HG02870 (cell line): Measurements from ENCODE around the gene A3GALT2.
"Not testable (repeated sequence)": the region's sequence is repeated elsewhere in the genome, so short reads cannot be mapped to it uniquely, and the experiment has no call there.

Experiments used
- ATAC-seq: cut with Tn5 transposase; IDR thresholded peaks from one replicate; pipeline ENCODE4 v1.9.1; 2021; ENCODE audit warnings: mild to moderate bottlenecking, moderate library complexity; ENCODE audit not compliant: unreplicated experiment

Gene A3GALT2

DNA sequence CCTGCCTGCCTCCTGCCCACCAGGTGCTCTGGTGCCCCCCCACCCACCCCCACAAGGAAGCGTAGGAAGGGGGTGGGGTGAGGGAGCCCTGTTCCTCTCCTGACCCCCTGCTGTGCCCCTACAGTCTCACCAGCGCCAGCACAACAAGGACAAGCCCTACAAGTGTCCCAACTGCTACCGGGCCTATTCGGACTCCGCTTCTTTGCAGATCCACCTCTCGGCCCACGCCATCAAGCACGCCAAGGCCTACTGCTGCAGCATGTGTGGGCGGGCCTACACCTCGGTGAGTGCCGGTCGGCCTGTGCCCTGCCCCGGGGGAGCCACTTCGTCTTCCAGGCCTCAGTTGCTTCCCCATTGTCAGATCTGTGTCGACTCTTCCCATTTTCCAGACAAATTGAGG is 25.9 kb downstream of the A3GALT2 start:
- ATAC-seq, result no peak

DNA sequence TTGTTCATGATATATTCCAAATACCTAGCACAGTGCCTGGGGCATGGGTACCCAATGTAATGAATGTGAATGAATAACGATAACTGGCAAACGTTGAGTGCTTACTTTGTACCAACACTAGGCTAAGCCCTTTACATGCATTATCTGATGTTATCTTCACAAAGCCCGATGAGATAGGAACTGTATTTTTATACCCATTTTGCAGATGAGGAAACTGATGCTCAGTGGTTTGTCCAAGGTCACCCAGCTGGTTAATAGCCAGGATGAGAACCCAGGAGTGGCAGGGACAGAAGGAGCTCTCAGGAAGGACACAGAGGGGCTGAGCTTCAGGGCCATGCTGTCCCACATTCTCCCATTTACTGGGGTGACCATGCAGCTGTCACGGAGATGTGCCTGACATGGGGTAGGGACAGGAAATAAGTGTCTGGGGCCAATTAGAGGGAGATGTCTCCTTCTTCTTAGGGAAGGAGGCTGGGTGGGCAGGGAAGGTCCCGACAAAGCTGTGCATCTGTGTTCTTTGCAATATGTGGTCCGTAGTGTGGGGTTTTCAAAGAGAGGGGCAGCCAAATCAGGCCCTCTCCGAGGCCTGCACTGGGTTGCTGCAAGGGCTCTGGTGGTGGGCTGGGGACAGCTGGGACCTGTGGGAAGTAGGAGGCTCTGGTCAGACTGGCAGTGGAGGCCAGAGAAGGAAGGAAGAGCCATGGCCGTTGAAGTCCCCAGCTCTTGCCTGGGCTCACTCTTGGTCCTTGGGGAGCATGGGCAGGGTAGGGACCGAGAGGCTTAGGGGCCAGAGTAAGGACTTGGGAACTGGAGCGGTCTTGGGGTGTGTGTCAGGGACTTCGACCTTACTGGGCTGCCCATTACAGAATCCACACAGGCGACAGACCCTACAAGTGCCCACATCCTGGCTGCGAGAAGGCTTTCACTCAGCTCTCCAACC is 26.6 kb downstream of the A3GALT2 start:
- ATAC-seq, result no peak

DNA sequence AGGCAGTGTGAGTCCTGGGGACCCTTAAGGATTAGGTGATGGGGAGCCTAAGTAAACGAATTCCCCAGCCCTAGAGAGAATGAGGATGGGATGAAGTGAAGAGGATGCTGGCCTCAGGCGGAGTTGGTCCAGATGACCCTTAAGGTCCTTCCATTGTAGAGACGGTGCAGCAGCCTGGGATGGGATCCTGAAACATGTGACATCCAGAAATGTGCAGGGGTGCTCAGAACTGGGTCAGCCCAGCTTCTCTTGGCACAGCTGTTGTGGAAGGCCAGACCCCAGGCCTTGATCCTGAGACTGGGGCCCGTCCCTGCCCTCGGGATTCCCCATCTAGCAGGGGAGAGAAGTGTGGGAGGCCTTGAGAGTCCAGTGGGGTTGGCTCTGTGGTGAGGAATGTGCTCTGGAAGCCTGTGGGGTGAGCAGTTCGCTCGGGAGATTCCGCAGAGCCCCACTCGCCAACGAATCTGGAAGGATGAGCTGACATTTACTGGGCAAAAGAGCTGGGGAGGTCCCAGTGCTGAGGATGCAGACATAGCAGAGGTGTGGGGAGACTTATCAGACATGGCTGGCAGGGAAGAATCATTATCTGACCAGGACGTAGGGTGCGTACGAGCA is 28.1 kb downstream of the A3GALT2 start:
- no peak for ATAC-seq

DNA sequence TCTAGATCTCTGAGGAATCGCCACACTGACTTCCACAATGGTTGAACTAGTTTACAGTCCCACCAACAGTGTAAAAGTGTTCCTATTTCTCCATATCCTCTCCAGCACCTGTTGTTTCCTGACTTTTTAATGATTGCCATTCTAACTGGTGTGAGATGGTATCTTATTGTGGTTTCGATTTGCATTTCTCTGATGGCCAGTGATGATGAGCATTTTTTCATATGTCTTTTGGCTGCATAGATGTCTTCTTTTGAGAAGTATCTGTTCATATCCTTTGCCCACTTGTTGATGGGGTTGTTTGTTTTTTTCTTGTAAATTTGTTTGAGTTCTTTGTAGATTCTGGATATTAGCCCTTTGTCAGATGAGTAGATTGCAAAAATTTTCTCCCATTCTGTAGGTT is 30.3 kb downstream of the A3GALT2 start:
- ATAC-seq, result not testable (repeated sequence)

DNA sequence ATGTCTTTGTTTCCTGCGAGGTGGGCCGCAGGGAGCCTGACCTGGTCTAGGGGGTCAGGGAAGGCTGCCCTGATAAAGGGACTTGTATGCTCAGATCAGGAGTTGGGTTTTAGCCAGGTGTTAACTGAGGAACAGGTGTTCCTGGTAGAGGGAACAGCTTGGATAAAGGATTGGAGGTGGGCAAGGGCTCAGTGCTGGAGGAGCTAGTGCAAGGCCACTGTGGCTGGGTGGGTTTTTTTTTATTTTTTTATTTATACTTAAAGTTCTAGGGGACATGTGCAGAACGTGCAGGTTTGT is 31.1 kb downstream of the A3GALT2 start:
- no peak for ATAC-seq

DNA sequence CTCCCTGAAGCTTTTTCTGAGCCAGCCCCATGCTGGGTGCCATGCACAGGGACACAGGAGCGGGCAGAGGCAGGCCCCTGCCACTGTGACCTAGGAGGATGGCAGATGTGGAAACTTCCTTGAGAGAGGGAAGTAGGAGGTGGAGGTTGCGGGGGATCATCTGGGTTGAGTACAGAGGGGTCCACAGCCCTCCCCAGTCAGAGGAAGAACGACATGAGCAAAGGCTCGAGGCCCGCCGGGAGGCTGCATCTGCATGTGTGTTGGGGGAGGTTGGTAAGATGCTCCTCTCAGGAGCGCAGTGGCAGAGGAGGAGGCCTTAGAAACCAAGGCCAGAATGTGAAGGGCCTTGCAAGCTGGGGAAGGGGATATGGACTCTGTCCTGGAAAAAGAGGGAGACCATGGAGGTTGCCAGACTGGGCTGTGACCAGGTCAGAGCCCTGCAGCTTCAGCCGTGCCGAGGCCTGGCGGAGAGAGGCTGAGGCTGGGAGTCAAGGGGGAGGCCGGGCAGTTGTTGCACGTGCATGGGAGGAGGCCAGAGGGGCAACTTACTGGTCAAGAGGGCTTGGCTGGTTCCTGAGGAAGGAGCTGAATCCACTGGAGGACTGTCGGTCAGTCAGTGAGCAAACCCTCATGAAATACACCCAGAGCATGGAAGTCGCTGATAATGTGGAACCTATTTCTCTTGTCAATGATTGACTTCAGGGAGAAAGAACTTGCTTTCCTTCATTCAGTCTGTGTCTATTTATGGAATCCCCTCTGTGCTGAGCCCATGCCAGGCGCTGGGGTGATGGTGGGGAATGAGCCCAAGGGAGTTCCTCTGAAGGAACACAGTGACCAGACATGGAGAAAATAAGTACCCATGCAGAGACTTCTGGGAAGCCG is 31.7 kb downstream of the A3GALT2 start:
- ATAC-seq, result no peak

DNA sequence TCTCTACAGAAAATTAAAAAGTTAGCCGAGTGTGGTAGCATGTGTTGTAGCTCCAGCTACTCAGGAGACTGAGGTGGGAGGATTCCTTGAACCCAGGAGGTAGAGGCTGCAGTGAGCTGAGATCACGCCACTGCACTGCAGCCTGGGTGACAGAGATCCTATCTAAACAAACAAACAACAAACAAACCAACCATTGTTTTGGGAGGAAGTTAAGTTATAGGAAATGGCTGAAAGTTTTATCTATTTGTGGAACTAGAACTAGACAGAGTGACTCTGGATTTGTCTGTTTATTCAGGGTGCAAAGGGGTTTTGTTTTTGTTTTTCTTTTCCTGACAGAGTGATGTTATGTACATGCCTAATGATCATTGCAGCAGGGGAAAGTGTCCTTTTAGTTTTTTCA is 33.6 kb downstream of the A3GALT2 start:
- ATAC-seq, result no peak

DNA sequence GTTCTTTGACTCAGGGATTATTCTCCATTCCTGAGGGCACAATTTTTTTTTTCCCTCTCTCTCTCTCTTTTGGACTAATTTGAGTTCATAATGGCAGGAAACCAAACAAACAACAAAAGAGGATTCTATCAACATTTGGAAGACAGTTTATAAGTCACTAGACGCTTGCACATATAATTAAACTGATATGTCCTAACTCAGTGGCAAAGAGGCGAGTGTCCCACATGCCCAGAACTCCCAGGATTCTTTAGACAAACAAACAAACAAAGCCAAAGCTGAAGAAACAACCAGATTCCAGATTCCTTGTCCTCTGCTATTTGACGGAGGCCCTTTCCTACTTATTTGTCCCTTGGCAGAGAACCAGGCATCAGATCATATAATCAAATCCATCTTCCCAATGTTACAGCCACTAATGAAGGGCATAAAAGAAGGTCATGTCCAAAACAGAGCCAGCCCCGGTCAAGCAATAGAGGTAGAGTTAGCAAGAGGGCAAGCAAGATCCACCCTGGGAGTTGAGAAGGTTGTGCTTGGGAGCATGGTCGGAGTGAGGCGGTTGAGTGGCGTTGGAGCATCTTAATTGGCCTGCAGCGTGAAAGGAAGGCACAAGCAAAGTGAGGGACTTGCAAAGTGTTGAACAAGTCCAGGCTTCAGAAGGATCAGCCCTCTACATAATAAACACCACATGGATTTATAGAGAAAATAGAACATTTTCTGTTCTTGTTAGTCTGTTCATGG is 34.3 kb downstream of the A3GALT2 start:
- ATAC-seq, result no peak

DNA sequence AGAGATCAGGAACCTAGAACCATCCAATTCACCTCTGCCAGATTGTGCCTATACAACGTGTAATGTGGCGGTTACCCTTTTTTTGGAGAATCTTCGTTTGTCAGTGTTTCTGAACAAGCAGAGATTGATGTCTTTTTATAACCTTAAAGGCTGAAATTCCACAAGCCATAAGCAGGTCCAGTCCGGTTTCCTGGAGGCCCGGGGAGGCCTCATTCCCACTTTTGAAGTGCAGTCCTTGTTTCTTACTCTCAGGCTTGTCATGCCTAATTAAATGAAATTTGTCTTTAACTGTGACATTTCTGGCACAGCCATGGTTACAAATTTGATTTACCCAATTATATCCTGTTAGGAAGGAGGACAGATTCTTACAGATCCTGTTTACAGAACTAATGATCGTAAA is 36.8 kb downstream of the A3GALT2 start:
- ATAC-seq, result no peak

DNA sequence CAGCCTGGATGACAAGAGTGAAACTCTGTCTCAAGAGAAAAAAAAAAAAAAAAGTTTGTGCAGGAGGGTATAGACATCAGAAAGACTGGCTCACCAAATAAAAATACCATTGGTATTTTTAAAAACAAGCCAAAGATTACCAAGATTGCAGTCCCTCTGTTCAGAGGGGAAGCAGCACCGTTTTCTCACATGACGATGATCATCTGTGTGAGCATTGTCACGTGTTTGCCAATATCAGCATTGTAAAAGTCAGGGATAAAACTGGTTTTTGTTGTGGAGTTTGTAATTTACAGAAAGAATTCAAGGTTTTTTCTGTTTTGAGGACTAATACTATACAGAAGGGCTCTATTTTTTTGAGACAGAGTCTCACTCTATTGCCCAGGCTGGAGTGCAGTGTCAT is 38.1 kb downstream of the A3GALT2 start:
- no peak for ATAC-seq

DNA sequence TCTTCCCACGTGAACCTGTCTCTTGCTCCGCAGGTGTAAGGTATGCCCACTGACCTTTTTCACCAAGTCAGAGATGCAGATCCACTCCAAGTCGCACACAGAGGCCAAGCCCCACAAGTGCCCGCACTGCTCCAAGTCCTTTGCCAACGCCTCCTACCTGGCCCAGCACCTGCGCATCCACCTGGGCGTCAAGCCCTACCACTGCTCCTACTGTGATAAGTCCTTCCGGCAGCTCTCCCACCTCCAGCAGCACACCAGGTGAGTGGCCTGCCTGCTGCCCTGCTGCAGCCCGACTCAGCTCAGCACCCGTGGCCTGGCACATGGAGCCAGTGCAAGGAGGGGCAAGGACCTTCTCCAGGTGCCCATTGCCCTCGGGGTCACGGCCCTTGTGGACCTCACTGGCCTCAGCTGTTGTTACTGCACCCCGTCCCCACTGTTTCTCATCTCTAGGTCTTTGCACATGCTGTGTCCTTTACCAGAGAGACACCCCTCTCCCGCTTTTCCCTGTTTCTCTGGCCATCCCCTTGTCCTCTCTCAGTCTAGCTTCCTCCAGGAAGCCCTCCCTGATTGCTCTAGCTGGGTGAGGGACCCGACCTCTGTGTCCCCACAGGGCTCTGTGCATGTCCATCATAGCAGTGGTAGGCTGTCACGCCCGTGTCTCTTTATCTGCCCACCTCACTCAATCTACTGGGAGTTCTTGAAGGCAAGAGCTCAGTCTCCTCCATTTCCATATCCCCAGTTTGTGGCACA is 39.2 kb downstream of the A3GALT2 start:
- no peak for ATAC-seq

DNA sequence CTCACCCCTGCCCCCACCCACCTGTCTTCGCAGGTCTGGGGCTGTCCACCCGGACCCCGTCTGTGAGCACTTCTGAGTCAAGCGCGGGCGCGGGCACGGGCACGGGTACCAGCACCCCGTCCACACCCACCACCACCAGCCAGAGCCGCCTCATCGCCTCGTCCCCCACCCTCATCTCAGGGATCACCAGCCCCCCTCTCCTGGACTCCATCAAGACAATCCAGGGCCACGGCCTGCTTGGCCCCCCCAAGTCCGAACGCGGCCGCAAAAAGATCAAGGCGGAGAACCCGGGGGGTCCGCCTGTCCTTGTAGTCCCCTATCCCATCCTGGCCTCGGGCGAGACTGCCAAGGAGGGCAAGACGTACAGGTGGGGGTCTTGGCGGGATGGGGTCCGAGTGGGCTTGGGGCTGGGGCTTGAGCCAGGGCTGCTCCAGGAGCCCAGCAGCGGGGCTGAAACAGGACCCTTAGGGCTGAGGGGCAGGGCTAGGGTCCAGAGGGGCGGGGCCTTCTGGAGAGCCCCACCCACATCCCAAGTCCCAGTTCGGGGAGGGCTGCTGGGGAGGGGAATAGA is 40.7 kb downstream of the A3GALT2 start:
- ATAC-seq, result no peak

DNA sequence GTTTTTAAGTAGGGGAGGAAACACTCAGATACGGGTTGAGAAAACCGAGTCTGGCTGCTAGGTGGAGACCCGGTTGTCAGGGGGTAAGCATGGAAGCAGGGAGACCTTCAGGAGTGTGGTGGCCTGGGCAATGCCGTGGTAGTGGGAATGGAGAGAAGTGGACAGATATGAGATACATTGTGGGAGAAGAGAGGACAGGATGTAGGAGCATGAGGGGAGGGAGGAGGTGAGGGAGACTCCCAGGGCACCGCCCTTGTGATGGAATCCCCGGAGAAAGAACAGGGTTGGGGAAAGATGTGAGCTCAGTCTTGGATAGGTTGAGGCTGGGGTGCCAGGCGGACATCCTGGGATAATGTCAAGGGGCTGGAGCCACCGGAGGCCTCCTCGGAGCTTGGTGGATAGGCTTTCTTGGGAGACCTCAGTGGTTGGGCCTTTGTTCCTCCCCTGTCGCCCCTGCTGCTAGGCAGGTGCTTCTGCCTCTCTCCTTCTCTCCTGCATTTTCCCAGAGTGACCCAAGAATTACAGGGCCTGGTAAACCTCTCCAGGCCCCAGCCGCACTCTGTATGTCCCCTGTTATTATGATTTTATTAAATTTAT is 43.3 kb downstream of the A3GALT2 start:
- ATAC-seq, result no peak

DNA sequence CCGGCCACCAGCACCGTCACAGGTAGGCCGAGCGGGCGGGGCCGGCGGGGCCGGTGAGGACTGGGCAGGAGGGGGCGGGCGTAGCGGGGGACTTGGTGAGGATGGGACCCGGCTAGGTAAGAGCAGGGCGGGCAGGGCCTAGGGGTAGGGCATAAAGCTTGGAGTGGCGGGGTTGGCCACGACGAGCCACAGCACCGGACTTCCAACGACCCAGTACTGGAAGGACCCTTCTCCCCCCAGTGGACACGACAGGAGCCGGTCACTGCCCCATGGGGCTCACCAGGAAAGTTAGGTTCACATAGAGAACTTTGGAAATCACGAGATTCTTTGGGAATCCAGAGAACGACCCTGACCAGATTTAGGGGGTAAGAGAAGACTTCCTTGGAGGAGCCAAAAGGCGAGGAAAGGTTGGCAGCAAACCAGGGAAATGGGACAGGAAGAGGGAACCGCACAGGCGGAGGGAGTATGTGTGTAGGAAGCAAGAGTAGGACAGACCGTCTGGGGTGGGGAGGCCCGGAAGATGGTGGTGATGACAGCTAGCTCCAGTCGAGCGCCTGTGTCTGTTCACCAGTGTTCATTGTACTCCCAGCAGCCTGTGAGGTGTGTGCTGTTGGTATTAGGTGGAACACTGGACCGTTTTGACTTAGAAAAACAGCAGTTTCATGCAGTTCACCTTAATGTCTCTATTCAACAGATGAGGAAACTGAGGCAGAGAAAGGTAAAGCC is 44.2 kb downstream of the A3GALT2 start:
- ATAC-seq, result no peak

DNA sequence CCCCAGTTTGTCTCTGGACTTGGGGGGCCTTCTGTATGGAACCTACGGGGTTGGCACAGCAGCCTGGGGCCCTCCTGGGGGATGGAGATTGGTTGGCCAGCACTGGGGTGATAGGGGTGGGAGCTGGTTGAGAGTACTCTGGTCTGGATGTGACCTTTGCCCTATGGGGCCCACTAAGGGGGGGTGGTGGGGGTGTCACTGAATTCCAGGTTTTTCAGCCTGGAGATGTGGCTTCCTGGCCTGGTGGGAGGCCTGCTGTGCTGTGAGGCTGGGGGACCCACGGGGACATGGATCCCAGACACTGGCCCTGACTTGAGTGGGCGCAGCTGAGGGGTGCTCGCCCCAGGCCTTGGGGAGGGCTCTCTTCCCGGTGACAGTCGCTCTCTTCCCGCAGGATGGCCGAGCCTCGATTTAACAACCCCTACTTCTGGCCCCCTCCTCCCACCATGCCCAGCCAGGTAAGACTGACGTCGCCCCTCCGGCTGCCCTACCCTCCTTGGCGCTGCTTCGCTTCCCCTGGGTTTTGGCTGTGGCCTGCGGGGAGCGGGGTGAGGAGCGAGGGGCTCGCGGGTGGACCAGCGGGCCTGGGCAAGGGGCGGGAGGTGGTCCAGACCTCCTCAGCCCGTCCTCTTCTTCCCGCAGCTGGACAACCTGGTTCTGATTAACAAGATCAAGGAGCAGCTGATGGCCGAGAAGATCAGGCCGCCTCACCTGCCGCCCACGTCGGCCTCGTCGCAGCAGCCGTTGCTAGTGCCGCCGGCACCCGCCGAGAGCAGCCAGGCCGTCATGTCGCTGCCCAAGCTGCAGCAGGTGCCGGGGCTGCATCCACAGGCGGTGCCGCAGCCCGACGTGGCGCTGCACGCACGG is 45.0 kb downstream of the A3GALT2 start:
- no peak for ATAC-seq

DNA sequence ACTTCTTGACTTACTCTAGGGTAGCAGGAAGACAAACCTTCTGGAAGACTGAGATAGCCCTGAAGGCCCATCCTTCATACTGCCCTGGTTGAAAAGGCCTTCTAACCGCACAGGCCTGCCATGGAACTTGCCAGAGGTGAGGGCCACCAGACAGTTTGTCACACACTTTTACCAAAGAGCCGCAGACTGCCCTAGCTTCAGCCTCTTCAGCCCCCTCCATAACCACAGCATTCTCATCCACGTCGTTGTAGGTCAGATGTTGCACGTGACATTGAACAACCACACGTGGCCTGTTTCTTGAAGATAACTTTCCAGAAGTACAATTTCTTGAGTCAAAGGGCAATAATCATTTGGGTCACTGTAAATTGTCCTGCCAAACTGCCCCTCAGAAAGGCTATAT is 45.7 kb downstream of the A3GALT2 start:
- no peak for ATAC-seq

DNA sequence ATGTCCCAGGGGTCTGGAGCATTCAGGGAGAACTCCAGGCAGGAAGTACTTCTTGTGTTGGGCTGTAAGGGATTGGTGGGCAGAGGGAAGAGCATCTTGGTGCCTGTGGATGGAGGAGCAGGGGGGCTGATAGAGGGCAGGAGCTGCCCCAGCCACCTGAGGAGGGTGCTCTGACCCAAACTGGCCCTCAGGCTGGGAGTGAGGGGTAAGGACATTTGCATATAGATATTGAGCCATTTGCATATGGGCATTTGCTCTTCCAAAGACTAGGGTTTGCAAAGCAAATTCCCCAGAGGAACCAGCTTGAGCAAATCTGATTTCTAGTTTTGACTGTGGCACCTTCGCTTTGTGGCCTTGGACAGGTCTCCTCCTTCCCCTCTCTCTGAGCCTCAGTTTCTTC is 46.5 kb downstream of the A3GALT2 start:
- no peak for ATAC-seq

DNA sequence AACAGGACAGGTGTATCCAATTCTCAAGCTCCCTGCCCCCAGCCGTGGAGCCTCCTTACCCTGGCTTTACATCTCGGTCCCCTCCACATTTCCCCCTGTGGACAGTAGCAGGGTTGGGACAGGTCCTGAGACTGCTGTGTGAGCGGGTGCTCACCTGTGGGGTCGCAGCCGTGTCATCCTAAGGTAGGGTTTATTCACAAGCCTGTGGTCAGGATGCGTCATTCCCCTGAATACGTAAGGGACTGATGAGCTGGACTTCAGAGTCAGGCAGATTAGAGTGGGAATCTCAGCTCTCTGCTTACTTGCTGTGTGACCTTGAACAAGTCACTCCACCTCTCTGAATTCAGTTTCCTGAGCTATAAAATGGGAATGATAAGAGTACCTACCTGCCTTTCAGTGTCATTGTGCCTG is 46.9 kb downstream of the A3GALT2 start:
- ATAC-seq, result no peak
